GM18909 (cell line): Measurements from ENCODE around the gene ILKAP.

ENCODE experiments used
- ATAC-seq: cut with Tn5 transposase; IDR thresholded peaks from one replicate; pipeline ENCODE4 v1.9.1; 2021; ENCODE audit warnings: mild to moderate bottlenecking; ENCODE audit not compliant: unreplicated experiment, poor library complexity

The ILKAP gene

DNA sequence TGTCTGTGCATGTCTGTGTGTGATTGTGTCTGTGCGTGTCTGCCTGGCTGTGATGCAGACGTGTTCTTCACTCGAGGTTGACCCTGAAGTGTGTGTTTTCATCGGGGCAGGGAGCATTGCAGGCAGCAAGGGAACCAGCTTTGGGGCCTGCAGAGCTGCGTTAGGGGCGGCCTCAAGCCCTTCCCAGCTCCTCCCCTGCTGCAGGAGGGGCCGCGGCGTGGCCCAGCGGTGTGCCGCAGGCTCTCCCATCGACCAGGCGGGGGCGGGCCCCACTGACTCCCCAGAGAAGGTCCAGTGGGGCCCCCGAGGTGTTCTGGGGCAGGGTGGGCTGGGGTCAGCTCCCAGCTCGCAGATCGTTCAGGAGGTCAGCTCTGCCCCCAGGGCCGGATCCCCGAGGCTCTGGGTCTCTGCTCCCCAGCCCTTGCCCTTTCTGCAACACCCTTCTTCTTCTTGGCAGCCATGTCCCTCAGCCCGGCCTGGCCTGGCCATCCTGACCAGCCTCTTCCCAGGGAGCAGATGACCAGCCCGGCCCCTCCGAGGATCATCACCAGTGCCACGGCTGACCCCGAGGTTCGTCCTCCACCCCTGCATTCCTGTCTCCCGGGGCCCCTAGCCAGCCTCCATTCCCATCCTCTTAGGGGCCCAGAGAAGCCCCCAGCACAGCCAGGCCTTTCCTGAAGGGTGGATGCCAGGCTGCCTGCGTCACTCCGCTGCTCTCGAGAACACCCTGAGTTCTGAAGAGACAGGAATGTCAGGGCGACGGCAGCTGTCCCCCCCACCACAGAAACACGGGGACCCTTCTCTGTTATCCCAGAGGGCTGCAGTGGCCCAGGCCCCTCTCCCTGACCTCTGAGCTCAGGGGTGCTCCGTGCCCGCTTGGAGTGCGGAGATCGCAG is 76.1 kb downstream of the ILKAP start:
- peak; percentile 52 for ATAC-seq

DNA sequence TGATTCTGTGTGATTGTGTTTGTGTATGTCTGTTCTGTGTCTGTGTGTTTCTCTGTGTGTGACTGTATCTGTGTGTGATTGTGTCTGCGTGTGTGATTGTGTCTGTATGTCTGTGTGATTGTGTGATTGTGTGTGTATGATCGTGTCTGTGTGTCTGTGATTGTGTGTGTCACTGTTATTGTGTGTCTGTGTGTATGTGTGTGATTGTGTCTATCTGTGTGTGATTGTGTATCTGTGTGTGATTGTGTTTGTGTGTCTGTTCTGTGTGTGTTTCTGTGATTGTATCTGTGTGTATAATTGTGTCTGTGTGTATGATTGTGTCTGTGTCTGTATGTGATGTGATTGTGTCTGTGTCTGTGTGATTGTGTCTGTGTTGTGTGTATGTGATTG is 76.7 kb downstream of the ILKAP start:
- no peak for ATAC-seq

DNA sequence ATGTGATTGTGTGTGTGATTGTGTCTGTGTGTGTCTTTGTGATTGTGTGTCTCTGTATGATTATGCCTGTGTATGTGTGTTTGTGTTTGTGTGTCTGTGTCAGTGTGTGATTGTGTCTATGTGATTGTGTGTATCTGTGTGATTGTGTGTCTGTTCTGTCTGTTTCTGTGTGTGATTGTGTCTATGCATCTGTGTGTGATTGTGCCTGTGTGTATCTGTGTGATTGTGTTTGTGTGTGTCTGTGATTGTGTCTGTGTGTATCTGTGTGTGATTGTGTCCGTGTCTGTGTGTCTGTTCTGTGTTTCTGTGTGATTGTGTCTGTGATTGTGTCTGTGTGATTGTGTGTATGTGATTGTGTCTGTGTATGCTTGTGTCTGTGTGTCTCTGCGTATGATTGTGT is 77.2 kb downstream of the ILKAP start:
- ATAC-seq = no peak

DNA sequence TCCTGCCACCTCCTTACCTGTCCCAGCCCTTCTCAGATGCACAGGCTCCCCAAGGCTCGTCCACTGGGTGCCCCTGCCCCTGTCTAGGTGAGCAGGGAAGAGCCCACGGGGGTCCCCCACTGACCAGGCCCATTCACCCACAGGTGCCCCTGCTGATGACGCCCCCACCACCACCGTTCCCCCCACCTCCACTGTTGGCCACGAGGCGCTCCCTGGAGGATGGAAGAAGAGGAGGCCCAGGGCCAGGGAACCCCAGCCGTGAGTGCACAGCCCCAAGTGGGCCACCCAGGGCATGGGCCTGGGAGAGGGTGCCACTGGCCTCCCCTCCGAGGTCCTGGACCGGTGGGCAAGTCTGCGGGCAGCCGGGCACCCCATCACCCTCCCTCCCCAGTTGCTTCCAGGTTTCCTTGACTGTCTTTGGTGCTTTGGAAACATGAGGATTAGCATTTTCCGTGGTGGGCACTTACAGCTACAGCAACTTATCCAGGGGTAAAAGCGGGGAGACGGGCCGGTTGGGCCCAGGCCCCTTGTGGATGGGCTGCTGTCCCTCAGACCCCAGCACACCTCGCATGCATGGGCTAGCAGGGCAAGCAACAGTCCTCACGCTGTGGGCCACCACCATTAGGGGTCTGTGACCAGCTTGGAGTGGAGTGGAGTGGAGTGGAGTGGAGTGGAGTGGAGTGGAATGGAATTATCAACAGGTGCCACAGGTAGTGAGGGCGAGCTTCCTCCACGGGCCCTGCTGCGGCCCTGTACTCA is 78.2 kb downstream of the ILKAP start:
- ATAC-seq = no peak

DNA sequence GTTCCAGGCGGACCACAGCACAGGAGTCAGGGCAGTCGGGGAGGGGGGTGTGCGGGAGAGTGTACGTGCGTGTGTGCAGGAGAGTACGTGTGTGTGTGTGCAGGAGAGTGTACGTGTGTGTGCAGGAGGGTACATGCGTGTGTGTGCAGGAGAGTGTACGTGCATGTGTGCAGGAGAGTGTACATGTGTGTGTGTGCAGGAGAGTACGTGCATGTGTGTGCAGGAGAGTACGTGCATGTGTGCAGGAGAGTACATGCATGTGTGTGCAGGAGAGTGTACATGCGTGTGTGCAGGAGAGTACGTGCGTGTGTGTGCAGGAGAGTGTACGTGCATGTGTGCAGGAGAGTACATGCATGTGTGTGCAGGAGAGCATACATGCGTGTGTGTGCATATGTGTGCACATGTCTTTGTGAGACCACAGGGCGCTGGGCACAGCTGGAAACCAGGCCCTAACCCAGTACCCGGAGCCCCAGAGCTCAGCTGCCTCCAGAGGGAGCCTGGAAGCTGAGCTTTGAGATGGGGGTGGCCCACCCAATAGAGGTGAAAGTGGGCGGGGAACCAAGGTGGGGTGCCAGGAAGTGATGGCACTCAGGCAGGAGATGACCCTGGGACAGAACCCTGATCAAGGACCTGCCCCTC is 78.9 kb downstream of the ILKAP start:
- no peak for ATAC-seq

DNA sequence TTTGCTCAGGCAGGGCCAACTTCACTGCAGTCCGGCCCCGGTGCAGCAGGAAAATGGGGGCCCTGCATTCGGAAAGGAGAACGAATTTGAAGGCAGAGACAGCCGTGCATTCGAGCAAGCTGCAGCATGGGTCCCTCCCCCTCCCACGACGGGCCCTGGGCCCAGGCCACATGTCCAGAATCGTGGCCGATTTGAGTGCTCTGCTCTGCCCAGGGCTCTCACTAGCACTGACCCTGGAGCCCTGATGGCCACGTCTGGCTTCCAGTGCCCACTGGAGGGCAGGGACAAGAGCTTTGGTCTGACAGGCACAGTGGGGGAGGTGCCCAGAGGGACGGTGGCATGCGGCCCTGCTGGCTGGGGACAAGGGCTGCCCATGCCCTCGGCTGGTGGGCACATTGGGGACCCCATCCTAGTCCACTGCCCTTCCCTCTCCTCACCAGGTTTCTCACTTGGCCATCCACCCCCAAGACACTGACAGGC is 79.5 kb downstream of the ILKAP start:
- ATAC-seq = no peak

DNA sequence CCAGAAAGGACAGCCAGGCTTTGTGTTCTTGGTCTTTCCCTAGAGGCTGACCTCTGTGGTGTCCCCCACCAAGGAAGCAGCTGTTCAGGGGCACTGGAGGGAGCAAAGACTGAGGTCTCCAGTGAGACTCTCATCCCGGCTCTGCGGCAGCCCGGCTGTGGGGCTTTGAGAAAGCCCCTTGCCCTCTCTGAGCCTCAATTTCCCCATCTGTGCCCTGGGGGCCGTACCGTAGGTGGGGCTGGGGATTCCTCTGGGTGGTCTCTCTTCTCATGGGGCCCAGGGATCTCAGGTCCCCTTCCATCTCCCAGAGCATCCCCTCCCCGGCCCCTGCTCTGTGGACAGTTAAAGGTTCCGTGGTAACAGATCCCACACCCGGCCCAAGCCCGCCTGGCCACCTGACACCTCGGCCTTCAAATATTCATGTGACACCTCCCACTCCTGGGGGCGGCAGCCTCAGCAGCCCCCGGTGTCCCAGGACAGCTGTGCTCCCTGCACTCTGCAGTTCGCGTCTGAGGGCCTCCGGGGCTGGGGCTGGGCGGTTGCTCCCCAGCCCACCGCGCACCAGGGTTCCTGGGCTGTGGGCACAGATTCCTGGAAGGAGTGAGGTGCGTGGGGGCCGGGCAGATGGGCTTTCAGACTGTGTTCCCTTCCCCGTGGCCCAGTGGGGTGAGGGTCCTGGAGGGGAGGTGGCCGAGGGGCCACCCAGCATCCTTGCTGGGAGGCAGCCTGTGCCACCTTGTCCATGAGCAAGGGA is 80.1 kb downstream of the ILKAP start:
- no peak for ATAC-seq

DNA sequence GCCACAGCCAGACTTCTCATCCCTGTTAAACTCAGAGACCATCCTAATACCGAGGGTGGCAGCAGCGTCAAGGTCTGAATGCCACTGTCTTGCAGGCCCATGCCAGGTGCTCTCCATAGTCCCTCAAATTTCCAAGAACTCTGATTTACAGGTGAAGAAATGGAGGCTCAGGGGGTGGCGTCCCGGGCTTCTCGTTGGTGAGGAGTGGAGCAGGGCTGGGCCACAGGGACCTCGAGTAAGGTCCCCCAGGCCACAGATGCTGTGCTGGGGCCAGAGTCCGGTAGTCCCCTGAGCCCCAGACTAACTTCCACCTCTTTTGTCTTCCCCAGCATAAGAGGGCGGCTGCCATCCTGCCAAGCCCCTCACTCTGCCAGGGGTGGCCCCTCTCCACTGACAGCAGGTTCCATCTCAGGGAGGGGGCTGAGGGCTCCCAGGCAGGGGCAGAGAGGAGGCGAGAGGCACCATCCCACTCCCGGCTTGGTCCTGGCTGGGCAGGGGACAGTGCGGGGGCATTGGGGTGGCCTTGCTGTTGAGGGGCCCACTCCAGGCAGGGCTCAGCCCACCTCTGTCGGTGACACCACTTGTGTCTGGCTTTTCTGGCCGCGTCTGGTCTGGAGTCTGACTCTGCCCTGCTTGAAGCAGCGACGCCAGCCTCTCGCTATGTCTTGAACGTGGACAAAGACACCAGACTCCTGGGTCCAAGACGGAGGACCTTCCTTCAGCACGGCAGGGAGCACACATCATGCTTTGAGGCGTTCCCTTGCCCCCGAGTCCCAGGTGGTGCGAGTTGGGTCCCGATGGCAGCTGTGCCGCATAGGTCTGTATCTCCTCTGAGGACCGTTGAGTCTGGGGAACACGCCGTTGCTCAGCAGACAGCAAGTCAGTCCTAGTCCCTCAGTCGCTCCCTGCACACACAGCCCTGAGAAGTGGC is 80.9 kb downstream of the ILKAP start:
- no peak for ATAC-seq

DNA sequence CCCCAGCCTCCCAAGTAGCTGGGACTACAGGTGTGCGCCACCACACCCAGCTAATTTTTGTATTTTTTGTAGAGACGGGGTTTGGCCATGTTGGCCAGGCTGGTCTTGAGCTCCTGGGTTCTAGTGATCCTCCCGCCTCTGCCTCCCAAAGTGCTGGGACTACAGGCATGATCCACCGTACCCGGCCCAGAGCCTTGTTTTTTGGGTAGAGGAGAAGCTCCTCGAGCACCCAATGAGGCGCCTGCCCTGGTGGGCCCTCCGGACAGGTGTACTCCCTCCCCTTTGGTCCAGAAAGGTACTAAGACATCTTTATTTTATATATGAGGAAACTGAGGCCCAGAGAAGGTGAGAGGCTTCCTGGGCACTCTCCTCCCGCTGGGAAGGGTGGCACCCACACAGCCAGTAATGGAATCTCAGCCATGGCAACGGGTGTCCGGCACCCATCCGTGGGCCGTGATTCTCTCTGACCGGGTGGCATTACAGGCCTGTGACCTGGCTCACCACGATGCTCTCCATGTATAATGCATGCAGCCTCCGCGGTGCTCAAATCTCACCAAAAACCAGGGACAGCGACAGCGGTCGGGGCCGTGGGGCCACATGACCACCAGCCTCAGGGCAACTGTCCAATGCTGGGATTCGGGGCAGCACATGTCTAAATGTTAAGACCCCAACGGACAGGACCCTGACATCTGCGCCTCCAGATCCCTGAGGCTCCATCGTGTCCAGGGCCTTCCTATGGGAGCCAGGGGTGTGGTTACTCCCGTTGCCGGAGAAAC is 81.8 kb downstream of the ILKAP start:
- no peak for ATAC-seq

DNA sequence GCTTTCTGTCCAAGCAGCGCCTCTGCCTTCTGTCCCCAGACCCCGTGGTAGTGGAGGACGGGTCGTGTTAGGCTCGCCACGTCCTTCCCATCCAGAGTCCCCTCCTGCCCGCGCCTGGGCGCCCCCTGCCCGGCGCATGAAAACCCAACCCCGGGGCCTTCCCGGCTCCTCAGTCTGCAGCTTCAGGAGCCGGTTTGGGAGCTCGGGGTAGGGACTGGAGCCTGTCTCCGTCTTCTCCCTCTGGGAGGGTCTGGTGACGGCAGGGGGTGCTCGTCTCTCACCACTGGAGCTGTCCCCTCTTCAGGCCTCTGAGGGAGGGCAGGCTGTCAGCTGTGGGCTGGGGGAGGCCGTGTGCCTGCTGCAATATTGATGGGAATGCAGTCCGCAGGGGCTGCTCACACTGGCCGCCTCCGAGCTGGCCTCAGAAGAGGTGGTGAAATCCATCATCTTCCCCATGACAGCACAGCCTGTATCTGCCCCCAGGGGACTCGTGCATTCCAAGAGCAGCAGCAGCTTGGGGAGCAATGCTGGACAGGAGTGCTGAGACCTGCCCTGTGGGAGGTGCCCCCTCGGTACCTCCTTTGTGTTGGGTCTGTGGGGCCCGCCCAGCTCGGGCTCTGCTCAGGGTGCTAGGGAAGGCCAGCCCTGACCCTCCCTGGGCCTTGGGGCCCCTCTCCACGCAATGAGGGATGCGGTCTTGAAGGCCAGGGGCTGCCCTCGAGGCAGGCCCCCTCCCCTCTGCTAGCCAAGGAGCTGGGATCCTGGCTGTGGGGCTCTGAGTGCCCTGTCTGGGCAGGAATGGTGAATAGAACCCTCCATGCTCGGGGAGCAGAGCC is 82.8 kb downstream of the ILKAP start:
- ATAC-seq = no peak
